ENCODE data around the gene C6orf89.
"Not testable (repeated sequence)": the region's sequence is repeated elsewhere in the genome, so short reads cannot be mapped to it uniquely, and the experiment has no call there.

C6orf89 gene

DNA sequence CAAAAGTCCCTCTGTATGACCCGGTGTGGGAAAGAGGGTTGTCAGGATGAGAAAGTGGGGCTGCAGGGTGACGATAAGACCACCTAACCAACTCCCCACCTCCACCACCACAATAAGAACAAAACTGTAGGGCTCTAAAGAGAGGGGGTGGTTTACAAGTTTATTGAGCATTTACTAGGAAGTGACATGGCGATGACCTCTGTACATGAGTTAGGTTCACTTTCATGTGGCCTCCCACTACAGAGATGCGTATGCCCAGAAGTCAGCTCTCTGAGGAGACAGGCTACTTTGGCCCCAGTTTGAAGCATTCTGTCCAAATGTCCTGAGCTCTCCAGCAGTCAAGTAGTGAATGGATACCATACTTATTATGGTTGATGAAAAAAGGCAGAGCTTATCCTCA is 40.1 kb downstream of the C6orf89 start:
- DNase-seq: no peak

DNA sequence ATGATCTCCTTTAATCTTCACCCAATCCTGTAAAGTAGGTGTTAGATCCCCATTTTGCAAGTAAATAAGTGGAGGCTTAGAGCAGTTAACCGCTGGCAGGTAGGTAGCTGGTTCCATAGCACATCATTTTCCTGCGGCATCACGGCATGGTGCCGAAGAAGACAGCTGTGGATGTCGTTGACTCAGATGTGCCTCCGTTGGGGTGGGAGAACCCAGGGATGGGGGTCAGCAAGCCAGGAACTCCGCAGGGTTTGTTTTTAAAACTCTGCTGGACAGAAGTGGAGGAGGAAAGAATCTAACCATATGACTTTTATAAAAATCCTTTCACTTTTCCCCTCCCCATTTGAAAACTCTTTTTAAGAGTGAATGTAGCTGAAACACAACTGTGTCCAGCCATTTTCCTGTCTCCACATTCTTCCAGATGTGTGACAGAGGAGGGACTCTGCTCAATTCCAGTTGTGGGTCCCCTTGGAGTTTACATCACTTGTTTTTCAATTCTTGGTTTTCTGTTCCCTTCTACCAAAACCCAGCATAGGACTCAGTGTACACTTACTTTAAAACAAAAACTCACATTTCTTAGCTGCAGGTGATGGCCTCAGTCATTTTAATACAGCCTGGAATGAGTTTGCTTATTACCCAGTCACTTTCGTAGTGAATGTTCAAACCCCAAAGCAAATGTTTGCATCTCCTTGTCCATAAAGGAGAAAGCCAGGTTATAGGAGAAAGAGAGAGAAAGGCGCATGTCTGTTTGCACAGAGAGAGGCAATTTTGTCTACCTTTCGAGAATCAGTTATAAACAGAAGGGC is 41.2 kb downstream of the C6orf89 start:
- no peak for DNase-seq

DNA sequence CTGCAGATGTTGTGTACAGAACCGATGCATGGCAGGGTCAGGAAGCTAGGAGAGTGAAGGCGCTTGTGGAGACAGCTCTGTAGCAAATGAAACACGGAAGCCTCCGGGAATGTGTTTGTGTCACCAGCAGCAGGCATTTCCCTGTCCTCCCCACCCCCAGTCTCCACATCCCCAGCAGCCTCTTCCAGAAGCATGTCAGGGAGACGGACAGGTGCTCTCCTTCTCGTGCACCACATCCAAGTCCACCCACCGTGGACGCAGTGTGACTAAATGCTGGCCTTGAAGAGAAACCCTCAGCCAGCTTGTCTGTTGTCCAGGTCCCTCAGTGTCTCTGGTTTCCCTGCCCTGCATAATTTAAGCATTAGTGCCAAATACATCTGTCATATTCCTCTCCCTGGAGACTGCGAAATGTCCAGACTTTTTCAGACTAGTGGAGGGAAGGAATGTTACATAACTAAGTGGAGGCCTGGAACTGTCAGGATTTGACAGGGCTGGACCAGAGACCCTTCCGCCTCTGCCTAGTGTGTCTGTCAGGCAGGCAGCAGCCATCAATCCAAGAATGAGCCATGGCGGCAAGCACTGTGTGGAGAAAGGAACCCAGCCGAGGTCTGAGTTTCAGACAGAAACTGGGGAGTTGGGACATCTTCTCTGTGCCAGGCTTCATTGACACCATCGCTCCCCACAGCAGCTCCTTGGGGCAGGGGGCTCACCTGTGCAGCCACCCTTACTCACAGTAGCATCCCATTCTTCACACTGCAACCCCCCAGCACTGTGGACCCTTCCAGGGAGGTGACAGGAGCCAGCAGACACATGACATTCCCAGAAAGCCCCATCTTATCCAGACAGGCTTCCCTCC is 42.2 kb downstream of the C6orf89 start:
- DNase-seq: no peak

- no peak for DNase-seq
These were observed 42.8 kb downstream of the C6orf89 start for GRCh38 chr6:36928547-36928918.

DNA sequence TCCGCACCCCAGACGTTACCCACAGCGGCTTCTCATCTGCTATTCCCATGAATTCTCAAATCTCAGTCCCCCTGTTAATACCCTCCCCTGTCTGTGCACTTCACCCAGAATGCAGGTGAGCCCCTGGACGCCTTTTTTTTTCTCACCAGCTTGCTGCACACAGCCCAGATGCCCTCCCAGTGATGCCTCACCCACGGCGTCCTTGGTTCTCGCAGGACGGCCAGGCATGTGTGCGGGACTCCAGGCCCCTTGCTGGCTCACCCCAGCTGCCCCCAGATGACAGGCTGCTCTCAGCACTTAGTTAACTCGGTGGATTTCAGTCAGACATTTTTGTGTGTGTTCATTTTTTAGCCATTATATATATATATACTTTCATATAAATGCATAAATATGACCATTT is 43.4 kb downstream of the C6orf89 start:
- DNase-seq: no peak

- DNase-seq: no peak
These were observed 43.9 kb downstream of the C6orf89 start for GRCh38 chr6:36929607-36930006.

DNA sequence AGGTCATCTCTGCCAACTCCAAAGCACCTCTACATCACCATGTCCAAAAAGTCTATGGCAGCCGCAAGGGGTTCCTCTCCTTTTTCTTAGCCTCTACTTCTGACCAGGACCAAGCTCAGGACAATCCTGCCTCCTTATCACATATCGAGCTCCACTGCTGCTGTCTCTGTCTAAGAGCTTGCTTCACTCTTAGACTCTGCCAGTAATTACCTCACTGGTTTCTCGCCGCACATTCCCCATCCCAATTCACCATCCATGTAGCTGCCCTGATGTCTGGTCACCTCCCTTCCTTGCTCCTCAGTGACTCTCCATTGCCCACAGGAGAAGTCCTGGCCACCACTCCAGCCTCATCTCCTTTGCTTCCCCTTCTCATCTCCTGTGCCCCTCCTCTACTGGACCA is 44.7 kb downstream of the C6orf89 start:
- DNase-seq: no peak

GRCh38 chr6:36933102-36933501 is 47.4 kb downstream of the C6orf89 start:
- no peak for DNase-seq

GRCh38 chr6:36933519-36933918 is 47.8 kb downstream of the C6orf89 start:
- DNase-seq: no peak

GRCh38 chr6:36934901-36935300 is 49.1 kb downstream of the C6orf89 start:
- DNase-seq: no peak

DNA sequence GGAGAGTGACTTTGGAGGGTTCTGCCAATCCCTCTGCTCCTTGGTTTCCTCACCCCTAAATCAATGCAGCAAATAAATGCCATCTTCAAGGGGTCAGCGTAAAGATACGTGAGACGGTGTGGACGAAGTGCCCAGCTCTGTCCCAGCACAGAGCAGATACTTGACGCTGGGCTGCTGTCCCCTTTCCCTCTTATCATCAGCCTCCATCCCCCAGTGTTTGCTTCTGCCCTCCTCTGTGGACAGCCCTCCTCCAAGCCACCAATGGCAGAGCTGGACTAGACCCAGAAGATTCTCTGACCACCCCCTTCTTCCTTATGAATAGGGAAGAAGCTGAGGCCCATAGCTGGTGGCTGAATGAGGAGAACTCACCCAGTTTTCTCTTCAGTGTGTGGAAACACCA is 51.1 kb downstream of the C6orf89 start:
- DNase-seq: no peak

DNA sequence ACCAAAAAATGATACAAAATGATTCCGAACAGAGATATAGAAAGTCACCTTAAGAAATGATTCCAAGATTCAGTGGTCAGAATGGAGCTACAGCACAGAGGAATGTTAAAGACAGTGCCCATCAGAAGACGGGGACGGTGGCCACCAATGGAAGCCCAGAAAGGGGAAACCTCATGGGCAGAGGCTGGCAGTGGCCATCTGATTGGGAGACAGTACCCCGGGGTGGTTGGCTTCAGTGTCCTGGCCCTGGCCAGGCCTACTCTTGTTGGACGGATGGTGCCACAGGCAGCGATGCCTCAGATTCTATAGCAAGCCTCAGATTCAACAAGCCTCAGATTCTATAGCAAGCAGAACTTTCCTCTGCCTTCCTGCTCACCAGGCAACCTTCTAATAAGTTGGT is 52.1 kb downstream of the C6orf89 start:
- DNase-seq: no peak

DNA sequence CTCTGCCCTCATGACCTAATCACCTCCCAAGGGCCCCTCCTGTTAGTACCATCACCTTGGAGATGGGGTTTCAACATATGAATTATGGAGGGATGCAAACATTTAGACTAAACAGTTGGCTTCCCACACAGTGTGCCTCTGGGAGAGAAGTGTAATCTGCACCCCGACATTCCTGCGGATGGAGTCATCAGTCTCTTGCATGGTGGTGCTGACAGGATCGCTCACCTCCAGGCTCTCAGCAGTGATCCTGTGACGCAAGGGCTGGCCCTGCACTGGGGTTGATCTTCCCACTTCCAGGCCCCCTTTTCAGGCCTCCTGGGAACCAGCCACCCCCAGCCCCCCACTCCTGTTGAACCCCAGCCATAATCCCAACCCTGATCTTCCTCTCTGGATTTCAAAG is 52.8 kb downstream of the C6orf89 start:
- no peak for DNase-seq

- not testable (repeated sequence) for DNase-seq
These were observed 53.3 kb downstream of the C6orf89 start for GRCh38 chr6:36939005-36939404.

- no peak for DNase-seq
These were observed 54.3 kb downstream of the C6orf89 start for GRCh38 chr6:36940027-36940426.

- not testable (repeated sequence) for DNase-seq
These were observed 55.8 kb downstream of the C6orf89 start for GRCh38 chr6:36941561-36941960.

- not testable (repeated sequence) for DNase-seq
These were observed 56.6 kb downstream of the C6orf89 start for GRCh38 chr6:36942329-36942728.

DNA sequence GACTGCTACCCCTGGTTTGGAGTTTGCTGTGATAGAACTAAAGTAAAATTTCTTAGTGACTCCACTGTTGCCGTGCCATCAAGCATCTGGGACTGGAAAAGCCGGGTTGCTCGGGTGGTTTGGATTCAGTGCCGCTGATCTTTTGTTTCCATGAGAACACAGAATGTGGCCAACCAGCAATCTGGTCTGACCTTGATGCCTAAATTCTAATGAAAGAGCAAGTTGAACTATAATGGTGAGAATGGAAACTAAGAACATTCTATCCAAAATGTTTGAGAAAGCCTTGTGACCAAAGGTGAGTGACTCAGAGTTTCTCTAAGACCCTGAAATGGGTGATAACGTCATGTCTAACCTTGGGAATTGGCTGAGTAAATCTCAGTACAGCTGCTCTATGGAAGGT is 58.9 kb downstream of the C6orf89 start:
- DNase-seq: no peak

DNA sequence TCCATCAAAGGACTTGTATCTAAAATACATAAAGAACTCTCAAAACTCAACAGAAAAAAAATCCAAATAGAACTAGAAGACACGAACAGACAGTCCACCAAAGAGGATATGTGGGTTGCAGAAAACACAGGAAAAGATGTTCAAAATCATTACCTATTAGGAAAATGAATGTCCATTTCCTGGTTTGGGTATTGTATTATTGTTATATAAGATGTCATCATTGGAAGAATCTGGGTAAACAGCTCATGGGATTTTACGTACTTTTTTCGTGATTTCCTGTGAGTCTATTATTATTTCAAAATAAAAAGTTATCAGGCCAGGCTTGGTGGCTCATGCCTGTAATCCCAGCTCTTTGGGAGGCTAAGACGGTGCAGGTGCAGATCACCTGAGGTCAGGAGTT is 59.5 kb downstream of the C6orf89 start:
- DNase-seq: no peak

GRCh38 chr6:36946526-36946925 is 60.8 kb downstream of the C6orf89 start:
- DNase-seq: no peak

- peak; percentile 49 for DNase-seq
These were observed 62.0 kb downstream of the C6orf89 start for GRCh38 chr6:36947570-36948351.

DNA sequence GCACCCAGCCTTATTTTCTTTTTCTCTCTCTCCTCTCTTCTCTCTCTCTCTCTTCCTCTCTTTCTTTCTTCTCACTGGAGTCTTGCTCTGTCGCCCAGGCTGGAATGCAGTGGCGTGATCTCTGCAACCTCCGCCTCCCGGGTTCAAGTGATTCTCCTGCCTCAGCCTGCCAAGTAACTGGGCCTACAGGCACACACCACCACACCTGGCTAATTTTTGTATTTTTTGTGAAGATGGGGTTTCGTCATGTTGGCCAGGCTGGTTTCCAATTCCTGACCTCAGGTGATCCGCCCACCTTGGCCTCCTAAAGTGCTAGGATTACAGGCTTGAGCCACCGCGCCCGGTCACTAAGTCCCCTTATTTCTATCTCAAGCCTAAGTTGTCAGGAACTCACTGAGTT is 63.3 kb downstream of the C6orf89 start:
- DNase-seq: not testable (repeated sequence)

DNA sequence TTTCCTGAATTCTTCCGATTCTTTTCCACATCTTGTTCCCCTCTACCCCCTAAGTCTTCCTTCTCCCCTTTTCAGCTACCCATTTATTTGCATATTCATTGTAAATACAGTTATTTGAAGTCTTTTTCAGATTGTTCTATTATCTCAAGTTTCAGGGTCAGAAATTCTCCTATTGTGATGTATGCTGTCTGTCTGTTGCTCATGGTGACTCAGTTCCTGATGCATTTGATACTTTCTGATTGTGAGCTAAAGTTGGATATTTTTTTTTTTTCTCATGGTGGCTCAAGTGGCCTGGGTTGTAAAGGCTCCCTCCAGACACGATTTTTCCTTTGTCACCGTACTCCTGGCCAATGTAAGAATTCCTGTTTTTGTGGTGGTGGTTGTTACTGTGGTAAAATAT is 63.9 kb downstream of the C6orf89 start:
- no peak for DNase-seq

DNA sequence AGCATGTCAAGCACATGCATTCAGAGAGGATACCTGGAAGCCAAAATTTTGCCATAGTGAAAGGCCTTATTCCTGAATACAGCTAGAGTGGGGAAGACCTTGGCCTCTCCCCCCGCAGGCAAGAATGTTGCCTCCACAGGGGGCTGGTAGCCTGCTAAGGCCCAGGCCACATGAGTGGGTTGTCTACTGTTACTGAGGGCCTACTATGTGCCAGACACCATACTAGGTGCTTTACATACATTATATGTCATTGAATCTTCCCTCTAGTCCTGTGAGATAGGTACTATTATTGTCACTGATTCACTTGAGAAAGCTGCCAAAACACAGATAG is 68.1 kb downstream of the C6orf89 start:
- DNase-seq: no peak
